Germinal center (tissue), 1 donor: Measurements from ENCODE around the gene LMCD1.

Experiments
- DNase-seq: peaks from one replicate; pipeline ENCODE4 v3.0.0; 2012; ENCODE audit warnings: mixed read lengths, low spot score

Gene LMCD1

DNA sequence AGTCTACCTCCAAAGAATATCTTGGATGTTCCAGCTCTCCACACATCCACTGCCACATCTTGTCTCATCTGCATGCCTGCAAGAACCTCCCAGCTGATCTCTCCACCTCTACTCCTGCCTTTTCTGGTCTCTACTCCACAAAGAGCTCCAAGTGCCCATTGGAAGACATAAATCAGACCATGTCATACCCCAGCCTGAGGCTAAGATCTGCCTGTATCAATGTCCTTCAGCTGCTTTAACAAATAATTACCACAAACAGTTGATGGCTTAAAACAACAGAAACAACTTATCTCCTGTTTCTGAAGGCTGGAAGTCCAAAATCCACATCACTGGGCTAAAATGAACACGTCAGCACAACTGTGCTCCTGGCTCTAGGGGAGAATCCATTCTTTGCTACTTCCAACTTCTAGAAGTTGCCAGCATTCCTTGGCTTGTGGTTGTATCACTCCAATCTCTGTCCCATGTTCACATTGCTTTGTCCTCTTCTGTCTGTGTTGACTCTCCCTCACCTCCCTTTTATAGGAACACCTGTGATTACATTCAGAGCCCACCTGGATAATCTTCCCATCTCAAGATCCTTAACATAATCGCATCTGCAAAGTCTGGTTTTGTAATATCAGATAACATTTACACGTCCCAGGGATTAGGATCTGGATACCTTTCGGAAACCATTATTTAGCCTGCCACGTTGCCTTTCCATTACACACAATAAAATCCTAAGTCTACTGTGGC is 17.0 kb upstream of the LMCD1 start:
- no peak for DNase-seq

DNA sequence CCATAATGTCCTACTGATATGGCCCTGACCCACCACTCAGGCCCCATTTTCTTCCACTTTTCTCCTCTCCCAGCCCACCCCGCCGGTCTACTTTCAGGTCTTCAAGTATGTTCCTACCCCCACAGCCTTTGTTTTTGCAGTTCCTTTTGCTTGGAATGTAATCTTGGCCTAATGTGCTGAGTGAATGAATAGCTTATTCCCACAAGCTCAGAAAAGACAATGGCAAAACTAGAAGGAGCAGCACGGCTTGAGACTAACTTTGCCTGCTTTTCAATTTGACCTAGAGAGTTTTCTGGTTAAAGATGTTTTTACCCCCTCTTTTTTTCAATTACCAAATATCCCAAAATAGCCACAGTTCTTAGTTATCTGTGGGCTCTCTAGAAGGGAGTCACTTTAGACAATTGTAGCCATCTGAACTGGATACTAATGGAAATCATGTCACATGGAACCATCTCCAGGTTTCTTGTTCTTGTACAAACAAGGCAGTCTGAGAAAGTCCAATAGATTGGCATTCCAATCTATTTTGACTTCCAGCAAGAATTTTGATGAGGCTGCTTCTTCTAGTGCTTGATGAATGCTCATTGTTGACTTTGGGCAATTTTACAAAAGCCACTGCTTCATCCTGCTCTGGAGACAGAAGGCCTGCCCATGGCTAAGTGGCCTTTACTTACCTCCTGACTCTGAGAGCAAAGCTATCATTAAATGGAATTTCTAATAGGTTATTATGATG is 16.3 kb upstream of the LMCD1 start:
- DNase-seq, result no peak

DNA sequence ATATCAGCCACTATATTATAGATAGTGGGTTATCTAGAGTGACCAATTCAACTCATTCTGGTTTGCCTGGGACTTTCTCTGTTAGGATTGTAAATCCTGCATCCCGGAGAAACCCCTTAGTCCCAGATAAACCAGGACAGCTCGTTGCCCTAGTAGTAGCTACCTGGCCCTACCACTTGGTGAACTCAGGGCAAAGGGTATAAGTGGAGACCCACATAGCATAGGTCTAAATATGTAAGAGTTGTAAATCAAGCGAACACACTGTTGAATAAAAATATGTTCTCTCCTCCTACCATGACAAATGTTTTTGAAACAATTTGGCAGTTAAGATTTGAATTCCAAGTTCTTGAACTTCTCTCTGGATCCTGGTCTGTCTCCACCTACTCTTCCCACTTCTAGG is 15.7 kb upstream of the LMCD1 start:
- no peak for DNase-seq

- DNase-seq, result no peak
Measured at GRCh38 chr3:8486434-8486833, 15.2 kb upstream of the LMCD1 start.

GRCh38 chr3:8486936-8487335 is 14.7 kb upstream of the LMCD1 start:
- no peak for DNase-seq

DNA sequence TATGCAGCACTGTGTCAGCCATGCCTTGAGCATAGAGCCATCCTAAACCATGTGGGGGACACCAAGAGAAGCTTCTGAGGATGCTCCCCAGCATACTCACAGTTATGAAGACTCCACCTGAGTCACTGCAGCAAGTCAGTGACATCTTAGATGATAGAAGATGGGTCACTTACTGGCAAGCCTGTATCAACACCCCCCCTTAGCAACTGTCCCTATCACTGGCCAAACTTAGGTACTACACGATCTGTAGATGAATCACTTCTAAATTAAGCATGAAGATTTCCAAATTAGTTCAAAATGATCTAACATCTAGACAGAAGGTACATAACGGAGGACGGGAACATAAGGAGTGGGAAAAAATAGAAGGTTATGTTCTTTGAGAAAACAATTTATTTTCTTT is 13.2 kb upstream of the LMCD1 start:
- no peak for DNase-seq

- DNase-seq, result no peak
Measured at GRCh38 chr3:8488877-8489276, 12.7 kb upstream of the LMCD1 start.

- DNase-seq, result no peak
Measured at GRCh38 chr3:8489278-8489792, 12.3 kb upstream of the LMCD1 start.

DNA sequence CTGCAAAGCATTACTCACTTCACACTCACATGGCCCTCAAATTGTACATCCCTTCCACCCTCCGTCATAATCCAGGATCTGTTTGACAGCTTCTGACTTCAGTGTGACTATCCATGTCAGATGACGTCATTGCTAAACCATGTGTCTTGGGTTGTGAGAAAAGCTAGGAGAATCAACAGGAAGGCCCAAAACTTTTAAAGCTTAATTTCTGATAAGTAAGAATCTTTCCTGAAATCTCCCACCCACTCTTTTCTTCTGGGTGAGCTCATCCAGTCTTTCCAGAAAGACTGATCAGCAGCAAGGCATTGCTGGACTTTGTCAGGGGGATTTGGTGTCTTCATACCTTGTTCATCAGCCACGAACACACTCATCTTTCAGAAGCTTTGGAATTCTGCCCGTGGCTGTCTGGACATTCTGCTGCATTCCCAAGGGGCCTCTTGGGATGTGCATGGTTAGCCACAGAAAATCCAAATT is 11.5 kb upstream of the LMCD1 start:
- DNase-seq, result no peak

DNA sequence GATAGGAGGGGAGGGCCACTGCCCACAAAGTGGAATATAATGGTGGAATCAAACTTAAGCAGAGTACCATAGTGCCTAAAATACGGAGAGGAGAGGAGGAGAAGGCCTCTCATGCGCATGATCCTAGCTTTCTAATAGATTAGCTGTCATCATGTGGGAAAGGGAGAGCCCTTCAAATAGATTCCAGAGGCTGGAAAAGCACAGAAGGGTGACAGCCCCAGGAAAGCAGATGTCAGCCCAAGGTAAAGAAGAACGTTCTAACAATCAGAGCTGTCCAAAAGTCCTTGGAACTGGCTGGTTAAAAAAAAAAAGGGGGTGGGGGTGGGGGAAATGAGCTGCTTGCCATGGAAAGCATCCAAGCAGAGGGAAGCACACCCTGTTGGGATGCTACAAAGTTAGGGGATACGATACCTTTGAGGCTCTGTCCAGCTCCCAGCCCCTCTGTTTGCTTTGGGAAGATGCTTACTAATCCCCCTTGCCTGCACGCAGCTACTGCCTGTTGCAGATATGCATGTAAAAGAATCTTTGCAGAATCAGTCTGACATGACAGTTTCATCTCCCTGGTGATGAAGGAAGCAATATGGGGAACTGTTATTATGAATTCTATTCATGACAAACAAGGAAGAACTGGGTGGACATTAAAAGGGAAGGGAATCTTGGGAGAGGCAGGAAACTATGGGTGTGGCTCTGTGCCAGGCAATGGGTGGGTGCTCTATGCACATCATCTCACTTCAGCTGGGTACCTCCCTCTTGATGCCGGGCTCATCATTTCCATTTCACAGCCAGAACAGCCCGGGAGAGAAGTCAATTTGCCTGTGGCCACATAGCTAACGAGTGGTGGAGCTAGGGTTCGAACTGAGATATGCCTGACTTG is 10.1 kb upstream of the LMCD1 start:
- no peak for DNase-seq

- DNase-seq, result no peak
Measured at GRCh38 chr3:8492744-8493511, 8.7 kb upstream of the LMCD1 start.

DNA sequence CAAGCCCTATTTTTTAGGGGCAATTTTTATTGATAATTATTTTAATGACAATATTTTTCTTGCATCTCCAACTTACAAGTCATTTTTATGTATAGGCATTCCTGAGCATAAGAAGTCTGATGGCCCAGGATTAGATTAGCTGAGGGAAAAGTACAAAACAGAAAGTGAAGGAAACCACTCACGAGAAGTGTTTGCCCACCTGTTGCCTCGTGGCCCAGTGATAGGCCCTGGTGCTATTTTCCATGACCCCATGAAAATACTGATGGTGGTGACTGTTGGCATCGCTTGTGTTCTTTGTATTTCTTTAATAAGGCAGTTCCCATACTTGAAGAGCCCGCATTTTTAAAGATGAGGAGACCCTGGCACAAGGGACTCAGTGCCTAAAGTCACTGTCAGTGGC is 7.9 kb upstream of the LMCD1 start:
- no peak for DNase-seq

GRCh38 chr3:8494327-8494726 is 7.3 kb upstream of the LMCD1 start:
- no peak for DNase-seq

- DNase-seq, result no peak
Measured at GRCh38 chr3:8497582-8497981, 4.0 kb upstream of the LMCD1 start.

GRCh38 chr3:8499181-8499611 is 2.4 kb upstream of the LMCD1 start:
- DNase-seq, result no peak

GRCh38 chr3:8500319-8500988 is 1.2 kb upstream of the LMCD1 start:
- no peak for DNase-seq

DNA sequence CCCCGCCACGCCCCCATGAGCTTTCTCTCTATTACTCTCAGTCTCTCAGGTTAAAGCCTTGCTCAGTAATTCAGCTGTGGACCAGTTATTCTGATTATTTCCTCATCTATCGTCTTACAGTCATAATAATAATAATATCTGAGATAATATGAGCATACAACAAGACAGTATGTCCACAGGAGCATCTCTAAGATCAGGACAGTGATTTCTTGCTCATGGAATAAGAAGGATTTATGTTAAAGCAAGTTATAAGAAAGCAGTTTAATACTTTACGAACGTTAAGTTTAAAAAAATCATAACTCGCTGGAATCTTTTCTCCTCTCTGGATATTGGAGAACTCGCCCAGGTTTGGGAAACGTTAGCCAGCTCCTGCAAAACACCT is 643 bp upstream of the LMCD1 start:
- no peak for DNase-seq

GRCh38 chr3:8503461-8503860 is 1.8 kb downstream of the LMCD1 start:
- no peak for DNase-seq

DNA sequence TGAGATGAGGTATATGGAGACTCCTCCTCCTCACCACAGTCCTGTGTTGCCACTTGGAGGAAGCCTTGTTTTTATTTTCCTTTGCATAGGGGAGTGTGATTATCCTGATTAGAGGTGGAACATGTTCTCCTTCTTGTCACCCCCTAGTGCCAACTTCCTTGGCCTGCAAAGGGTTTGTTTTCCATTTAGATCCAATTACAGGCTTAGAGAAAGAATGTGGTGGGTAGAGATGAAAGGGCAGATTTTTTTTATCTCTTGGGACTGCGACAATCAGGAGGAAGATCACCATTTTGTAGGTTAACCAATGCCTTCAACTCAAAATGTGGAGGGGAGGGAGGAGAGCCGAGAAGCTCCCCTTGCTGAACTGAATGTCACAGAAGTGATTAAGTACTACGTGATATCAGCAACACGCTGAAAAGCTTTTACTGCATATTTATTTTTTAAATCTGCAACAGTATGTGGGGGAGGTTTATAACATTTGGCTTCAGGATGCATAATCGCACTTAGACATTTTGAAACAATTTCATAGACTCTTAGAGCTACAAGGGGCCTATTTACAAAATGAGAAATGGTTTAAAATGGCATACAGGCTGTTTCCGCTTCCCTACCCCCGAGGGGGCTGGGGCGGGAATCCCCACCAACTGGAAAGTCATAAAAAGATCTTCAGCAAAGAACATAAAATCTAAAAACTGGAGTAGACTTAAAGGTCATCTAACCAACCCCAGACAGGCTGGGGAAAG is 2.4 kb downstream of the LMCD1 start:
- no peak for DNase-seq

GRCh38 chr3:8504611-8504973 is 3.0 kb downstream of the LMCD1 start:
- DNase-seq, result no peak
